Suprapubic skin (tissue), 4 donors: ENCODE measurements around the gene OSER1.

ENCODE experiments used
- CTCF ChIP-seq, 2 donors: fragments of 200-600 bp in 1 of 2; fragments of 450-650 bp in 1 of 2; sonication (generic) in 1 of 2; IDR thresholded peaks; one replicate each; pipeline ENCODE4 v1.5.1; 2016 to 2019; ENCODE audit warnings: antibody characterized with exemption in 2 of 2, mild to moderate bottlenecking in 1 of 2, moderate library complexity in 1 of 2
- EP300 ChIP-seq: sonication (generic); formaldehyde crosslinking; IDR thresholded peaks from one replicate; pipeline ENCODE4 v1.6.1; 2017; ENCODE audit warnings: antibody characterized with exemption
- POLR2A ChIP-seq, 2 donors: fragments of 450-650 bp; IDR thresholded peaks; one replicate each; pipeline ENCODE4 v1.6.1; 2017; ENCODE audit warnings: antibody characterized with exemption in 2 of 2, mild to moderate bottlenecking in 2 of 2, moderate library complexity in 2 of 2
- POLR2AphosphoS5 ChIP-seq, 3 donors: sonication (generic); formaldehyde crosslinking; IDR thresholded peaks; one replicate each; pipeline ENCODE4 v1.6.1; 2017; ENCODE audit warnings: antibody characterized with exemption in 3 of 3

- TF ChIP-seq CTCF (IDR thresholded peaks at IDR 0.05): no peak
- no peak for TF ChIP-seq POLR2A (IDR thresholded peaks at IDR 0.05)
- no peak for TF ChIP-seq POLR2AphosphoS5 (IDR thresholded peaks at IDR 0.05)
- TF ChIP-seq EP300: no peak
Observed at GRCh38 chr20:44159125-44159524, 51.4 kb downstream of the OSER1 start.
